SK-N-SH (cell line): Measurements from ENCODE around the gene GASK1A. TPM values are rescaled to one million over a fixed set of nuclear protein-coding genes. Genes with fewer than 3 reads are reported as not detected.

ENCODE experiments used
- CTCF ChIA-PET: fragments of 300-600, 350-600 bp; formaldehyde crosslinking; extraction: SDS; loops from one replicate; lab custom pipeline; 2021; lab: Yijun Ruan, JAX
- POLR2A ChIA-PET: fragments of 350-600 bp; sonication (Branson Sonifier 250); formaldehyde crosslinking; extraction: SDS; loops from one replicate; lab custom pipeline; 2020; ENCODE audit warnings: antibody characterized with exemption, inconsistent platforms; lab: Yijun Ruan, JAX
- DNase-seq: peaks from one replicate; pipeline ENCODE4 v3.0.0; 2012
- H2AFZ ChIP-seq: fragments of 200-600 bp; sonication (generic); 2 replicates; pipeline ENCODE4 v1.8.1; 2016; ENCODE audit warnings: antibody characterized with exemption, mild to moderate bottlenecking, low read depth
- H3F3A ChIP-seq: fragments of 200-600 bp; sonication (generic); replicated peaks from 2 replicates; pipeline ENCODE3; 2016; ENCODE audit warnings: antibody characterized with exemption, mild to moderate bottlenecking; ENCODE audit not compliant: insufficient read depth
- H3K27ac ChIP-seq, 2 experiments: fragments of 200-500 bp in 1 of 2; fragments of 200-600 bp in 1 of 2; sonication (Bioruptor generic) in 1 of 2; sonication (generic), shearing (Covaris generic) in 1 of 2; 2 replicates each; pipeline versions ENCODE4 v1.5.1 to v1.6.1; 2014 to 2016; ENCODE audit warnings: low read depth in 2 of 2, inconsistent platforms in 1 of 2, low read length in 1 of 2, mild to moderate bottlenecking in 1 of 2, mixed read lengths in 1 of 2
- H3K27me3 ChIP-seq: fragments of 200-600 bp; sonication (generic), shearing (Covaris generic); 2 replicates; pipeline ENCODE4 v1.6.1; 2016; ENCODE audit warnings: mixed run types; ENCODE audit not compliant: insufficient read depth
- H3K36me3 ChIP-seq, 2 experiments: fragments of 200-500 bp in 1 of 2; fragments of 200-600 bp in 1 of 2; sonication (Bioruptor generic) in 1 of 2; sonication (generic) in 1 of 2; replicated peaks in 1 of 2; 2 replicates each; pipeline versions ENCODE3 to v1.5.1; 2014 to 2016; ENCODE audit warnings: low read length in 1 of 2, mild to moderate bottlenecking in 1 of 2; ENCODE audit not compliant: insufficient read depth in 2 of 2, control insufficient read depth in 1 of 2
- H3K4me1 ChIP-seq, 2 experiments: fragments of 200-500 bp in 1 of 2; fragments of 200-600 bp in 1 of 2; sonication (Bioruptor generic) in 1 of 2; sonication (generic), shearing (Covaris generic) in 1 of 2; 2 replicates each; pipeline versions ENCODE4 v1.5.1 to v1.6.1; 2014 to 2016; ENCODE audit warnings: low read depth in 1 of 2, low read length in 1 of 2, mixed run types in 1 of 2; ENCODE audit not compliant: insufficient read depth in 2 of 2, control insufficient read depth in 1 of 2
- H3K4me2 ChIP-seq: fragments of 200-600 bp; sonication (generic), shearing (Covaris generic); 2 replicates; pipeline ENCODE4 v1.6.1; 2017; ENCODE audit warnings: mixed run types
- H3K4me3 ChIP-seq, 2 experiments: fragments of 200-500 bp in 1 of 2; fragments of 200-600 bp in 1 of 2; sonication (Bioruptor generic) in 1 of 2; sonication (generic), shearing (Covaris generic) in 1 of 2; 2 replicates each; pipeline versions ENCODE4 v1.5.1 to v1.8.1; 2014 to 2016; ENCODE audit warnings: low read depth in 2 of 2, inconsistent platforms in 1 of 2, low read length in 1 of 2, mild to moderate bottlenecking in 1 of 2, mixed read lengths in 1 of 2, moderate library complexity in 1 of 2
- H3K79me2 ChIP-seq: fragments of 200-600 bp; sonication (generic); 2 replicates; pipeline ENCODE4 v1.8.1; 2017; ENCODE audit warnings: mild to moderate bottlenecking; ENCODE audit not compliant: insufficient read depth
- H3K9ac ChIP-seq: fragments of 200-600 bp; sonication (generic); 2 replicates; pipeline ENCODE4 v1.6.1; 2017; ENCODE audit warnings: mixed run types
- H3K9me2 ChIP-seq: fragments of 200-600 bp; sonication (generic); 2 replicates; pipeline ENCODE4 v1.6.1; 2017; ENCODE audit warnings: mixed run types
- H3K9me3 ChIP-seq: fragments of 200-600 bp; sonication (generic); 2 replicates; pipeline ENCODE4 v1.6.1; 2017; ENCODE audit warnings: mixed run types, mild to moderate bottlenecking, moderate library complexity
- H4K20me1 ChIP-seq: fragments of 200-600 bp; sonication (generic); 2 replicates; pipeline ENCODE4 v1.6.1; 2017; ENCODE audit warnings: mild to moderate bottlenecking, mixed run types; ENCODE audit not compliant: insufficient read depth
- CHD2 ChIP-seq: fragments of 150-350 bp; IDR thresholded peaks from 2 replicates; pipeline ENCODE4 v1.6.1; 2018; ENCODE audit warnings: low read length; ENCODE audit not compliant: partially characterized antibody
- ELF1 ChIP-seq: IDR thresholded peaks from 2 replicates; pipeline ENCODE4 v1.4.0; 2012
- FOSL2 ChIP-seq: IDR thresholded peaks from 2 replicates; pipeline ENCODE4 v1.4.0; 2012; ENCODE audit warnings: low read depth, mild to moderate bottlenecking, moderate library complexity, borderline replicate concordance
- GABPA ChIP-seq: IDR thresholded peaks from 2 replicates; pipeline ENCODE4 v1.4.0; 2012; ENCODE audit warnings: low read depth, mild to moderate bottlenecking
- IRF3 ChIP-seq: fragments of 150-350 bp; IDR thresholded peaks from 2 replicates; pipeline ENCODE4 v1.6.1; 2016; ENCODE audit warnings: mild to moderate bottlenecking, low read depth, low read length
- MEF2A ChIP-seq: IDR thresholded peaks from 2 replicates; pipeline ENCODE4 v1.4.0; 2012; ENCODE audit warnings: low read depth, borderline replicate concordance
- MXI1 ChIP-seq: IDR thresholded peaks from 2 replicates; pipeline ENCODE4 v1.6.1; 2012; ENCODE audit warnings: mild to moderate bottlenecking, low read depth, low read length, improper control_type of control experiment
- NFIC ChIP-seq: IDR thresholded peaks from 2 replicates; pipeline ENCODE4 v1.4.0; 2012; ENCODE audit warnings: borderline replicate concordance
- RAD21 ChIP-seq: IDR thresholded peaks from 2 replicates; pipeline ENCODE4 v1.6.1; 2012; ENCODE audit warnings: mild to moderate bottlenecking, low read length
- REST ChIP-seq: IDR thresholded peaks from 2 replicates; pipeline ENCODE4 v1.6.1; 2012; ENCODE audit warnings: mild to moderate bottlenecking, low read depth, low read length, moderate library complexity
- RFX5 ChIP-seq: IDR thresholded peaks from 2 replicates; pipeline ENCODE4 v1.6.1; 2012; ENCODE audit warnings: mild to moderate bottlenecking, improper control_type of control experiment, low read length
- RXRA ChIP-seq: IDR thresholded peaks from 2 replicates; pipeline ENCODE4 v1.4.0; 2012; ENCODE audit warnings: low read depth, mild to moderate bottlenecking, borderline replicate concordance
- TAF1 ChIP-seq: IDR thresholded peaks from 2 replicates; pipeline ENCODE4 v1.6.1; 2012; ENCODE audit warnings: low read depth, mild to moderate bottlenecking, low read length, moderate library complexity, borderline replicate concordance
- TEAD4 ChIP-seq: IDR thresholded peaks from 2 replicates; pipeline ENCODE4 v1.4.0; 2012; ENCODE audit warnings: mild to moderate bottlenecking, borderline replicate concordance; ENCODE audit not compliant: insufficient read depth
- USF1 ChIP-seq: IDR thresholded peaks from 2 replicates; pipeline ENCODE4 v1.4.0; 2012; ENCODE audit warnings: low read depth, borderline replicate concordance
- YY1 ChIP-seq: IDR thresholded peaks from 2 replicates; pipeline ENCODE4 v1.4.0; 2012; ENCODE audit warnings: low read depth, mild to moderate bottlenecking
- WGBS: methylation state at CpG from one replicate; pipeline ENCODE4 v1.1.6; 2017; ENCODE audit warnings: low lambda C conversion rate; 5-methylcytosine and 5-hydroxymethylcytosine counted together
- polyA plus RNA-seq, 3 experiments: library from polyadenylated mRNA; depleted of rRNA; stranded (reverse); fragments of >200 nt; gene quantifications; 2 replicates each; pipeline ENCODE4 v1.2.3, GENCODE V29; 2012
- TF ChIP-seq, protein P1 (sequence below): IDR thresholded peaks from 2 replicates; pipeline ENCODE4 v1.4.0; 2012; ENCODE audit warnings: low read depth, borderline replicate concordance
- TF ChIP-seq, protein P2 (sequence below): fragments of 150-350 bp; IDR thresholded peaks from 2 replicates; pipeline ENCODE4 v1.6.1; 2017; ENCODE audit warnings: antibody characterized with exemption, low read length, low read depth, borderline replicate concordance

GASK1A gene
- polyA plus RNA-seq, 1 of the 3 experiments (the other 2 are of a cell fraction), result not detected

GRCh38 chr3:43014956-43015355, 35.8 kb downstream of the GASK1A start:
- Histone ChIP-seq H3K4me3 (no peak overlapping the region), H3F3A (no peaks in the 10 kb centered on the region), H3K27ac (no peak overlapping the region), H4K20me1 (no peaks in the 10 kb centered on the region), H3K4me1 (peaks cover 0 to 5% of the 10 kb centered on the region in 2 experiments; a peak in 1 of 4 replicates), H3K9me3 (no peaks in the 10 kb centered on the region), H3K9ac (no peak overlapping the region), H3K79me2 (no peaks in the 10 kb centered on the region), H3K4me2 (no peak overlapping the region), H3K36me3 (no peaks in the 10 kb centered on the region), H3K9me2 (no peaks in the 10 kb centered on the region), H2AFZ (no peak overlapping the region), H3K27me3 (no peaks in the 10 kb centered on the region)
- DNase-seq, result no peak
- ChIA-PET CTCF (no interaction called here), POLR2A (no interaction called here)
- 20% methylated on average over 1 of the region's 1 CpG for WGBS
- TF ChIP-seq NFIC (no peak), RFX5 (no peak), YY1 (no peak), TEAD4 (no peak), TAF1 (no peak), RAD21 (no peak), MEF2A (no peak), FOSL2 (no peak), USF1 (no peak), CHD2 (no peak), MXI1 (no peak)

- TF ChIP-seq NFIC (no peak), IRF3 (no peak), RXRA (no peak), REST (no peak), MXI1 (no peak), GABPA (no peak), RAD21 (no peak), ELF1 (no peak), MEF2A (no peak), FOSL2 (no peak)
- TF ChIP-seq, protein P1, sequence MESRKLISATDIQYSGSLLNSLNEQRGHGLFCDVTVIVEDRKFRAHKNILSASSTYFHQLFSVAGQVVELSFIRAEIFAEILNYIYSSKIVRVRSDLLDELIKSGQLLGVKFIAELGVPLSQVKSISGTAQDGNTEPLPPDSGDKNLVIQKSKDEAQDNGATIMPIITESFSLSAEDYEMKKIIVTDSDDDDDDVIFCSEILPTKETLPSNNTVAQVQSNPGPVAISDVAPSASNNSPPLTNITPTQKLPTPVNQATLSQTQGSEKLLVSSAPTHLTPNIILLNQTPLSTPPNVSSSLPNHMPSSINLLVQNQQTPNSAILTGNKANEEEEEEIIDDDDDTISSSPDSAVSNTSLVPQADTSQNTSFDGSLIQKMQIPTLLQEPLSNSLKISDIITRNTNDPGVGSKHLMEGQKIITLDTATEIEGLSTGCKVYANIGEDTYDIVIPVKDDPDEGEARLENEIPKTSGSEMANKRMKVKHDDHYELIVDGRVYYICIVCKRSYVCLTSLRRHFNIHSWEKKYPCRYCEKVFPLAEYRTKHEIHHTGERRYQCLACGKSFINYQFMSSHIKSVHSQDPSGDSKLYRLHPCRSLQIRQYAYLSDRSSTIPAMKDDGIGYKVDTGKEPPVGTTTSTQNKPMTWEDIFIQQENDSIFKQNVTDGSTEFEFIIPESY, result no peak
- TF ChIP-seq, protein P2, sequence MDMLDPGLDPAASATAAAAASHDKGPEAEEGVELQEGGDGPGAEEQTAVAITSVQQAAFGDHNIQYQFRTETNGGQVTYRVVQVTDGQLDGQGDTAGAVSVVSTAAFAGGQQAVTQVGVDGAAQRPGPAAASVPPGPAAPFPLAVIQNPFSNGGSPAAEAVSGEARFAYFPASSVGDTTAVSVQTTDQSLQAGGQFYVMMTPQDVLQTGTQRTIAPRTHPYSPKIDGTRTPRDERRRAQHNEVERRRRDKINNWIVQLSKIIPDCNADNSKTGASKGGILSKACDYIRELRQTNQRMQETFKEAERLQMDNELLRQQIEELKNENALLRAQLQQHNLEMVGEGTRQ, result no peak
Measured at GRCh38 chr3:43015572-43015971, 36.5 kb downstream of the GASK1A start.

More at GRCh38 chr3:43015572-43015971, 36.5 kb downstream of the GASK1A start:
- H3K36me3 ChIP-seq, result no peaks in the 10 kb centered on the region
- H4K20me1 ChIP-seq, result no peaks in the 10 kb centered on the region
- H3K27ac ChIP-seq, result no peak overlapping the region
- H3K4me1 ChIP-seq, result peaks cover 0 to 5% of the 10 kb centered on the region in 2 experiments; a peak in 1 of 4 replicates
- ChIA-PET POLR2A (no interaction called here), CTCF (no interaction called here)
- H3K9ac ChIP-seq, result no peak overlapping the region
- no peaks in the 10 kb centered on the region for H3K27me3 ChIP-seq
- H3K4me3 ChIP-seq, result no peak overlapping the region
- H3F3A ChIP-seq, result no peaks in the 10 kb centered on the region
- H3K9me3 ChIP-seq, result no peaks in the 10 kb centered on the region
- H3K79me2 ChIP-seq, result no peaks in the 10 kb centered on the region
- no peak overlapping the region for H2AFZ ChIP-seq
- DNase-seq, result no peak
- H3K9me2 ChIP-seq, result no peaks in the 10 kb centered on the region
- no peak overlapping the region for H3K4me2 ChIP-seq
- 17% methylated on average over 1 of the region's 1 CpG for whole genome bisulfite sequencing
